NB4 (cell line): ENCODE measurements around the gene DOCK4.
"Not testable (repeated sequence)": the region's sequence is repeated elsewhere in the genome, so short reads cannot be mapped to it uniquely, and the experiment has no call there.

ENCODE experiments used
- DNase-seq: peaks from one replicate; pipeline ENCODE4 v3.0.0; 2010; ENCODE audit warnings: low read depth
- H3K4me3 ChIP-seq: one replicate; pipeline ENCODE4 v1.5.1; 2011; ENCODE audit warnings: mild to moderate bottlenecking, low read depth, low read length, moderate library complexity
- MYC ChIP-seq: IDR thresholded peaks from 2 replicates; pipeline ENCODE4 v1.6.1; 2011; ENCODE audit warnings: low read depth, low read length
- POLR2A ChIP-seq: IDR thresholded peaks from 2 replicates; pipeline ENCODE4 v1.6.1; 2011; ENCODE audit warnings: mild to moderate bottlenecking; ENCODE audit not compliant: insufficient read length; ENCODE audit errors: extremely low read depth
- TF ChIP-seq, protein P1 (sequence below): IDR thresholded peaks from one replicate; pipeline ENCODE4 v1.5.1; 2012; ENCODE audit warnings: low read depth, low read length
- TF ChIP-seq, protein P2 (sequence below): IDR thresholded peaks from 2 replicates; pipeline ENCODE4 v1.6.1; 2011; ENCODE audit warnings: low read depth, low read length

Gene DOCK4

GRCh38 chr7:112134039-112134438 is 72.2 kb downstream of the DOCK4 start:
- DNase-seq = no peak
- H3K4me3 ChIP-seq = no peak overlapping the region
- TF ChIP-seq, protein P1, sequence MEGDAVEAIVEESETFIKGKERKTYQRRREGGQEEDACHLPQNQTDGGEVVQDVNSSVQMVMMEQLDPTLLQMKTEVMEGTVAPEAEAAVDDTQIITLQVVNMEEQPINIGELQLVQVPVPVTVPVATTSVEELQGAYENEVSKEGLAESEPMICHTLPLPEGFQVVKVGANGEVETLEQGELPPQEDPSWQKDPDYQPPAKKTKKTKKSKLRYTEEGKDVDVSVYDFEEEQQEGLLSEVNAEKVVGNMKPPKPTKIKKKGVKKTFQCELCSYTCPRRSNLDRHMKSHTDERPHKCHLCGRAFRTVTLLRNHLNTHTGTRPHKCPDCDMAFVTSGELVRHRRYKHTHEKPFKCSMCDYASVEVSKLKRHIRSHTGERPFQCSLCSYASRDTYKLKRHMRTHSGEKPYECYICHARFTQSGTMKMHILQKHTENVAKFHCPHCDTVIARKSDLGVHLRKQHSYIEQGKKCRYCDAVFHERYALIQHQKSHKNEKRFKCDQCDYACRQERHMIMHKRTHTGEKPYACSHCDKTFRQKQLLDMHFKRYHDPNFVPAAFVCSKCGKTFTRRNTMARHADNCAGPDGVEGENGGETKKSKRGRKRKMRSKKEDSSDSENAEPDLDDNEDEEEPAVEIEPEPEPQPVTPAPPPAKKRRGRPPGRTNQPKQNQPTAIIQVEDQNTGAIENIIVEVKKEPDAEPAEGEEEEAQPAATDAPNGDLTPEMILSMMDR = no peak
- TF ChIP-seq POLR2A (no peak), MYC (no peak)
- TF ChIP-seq, protein P2, sequence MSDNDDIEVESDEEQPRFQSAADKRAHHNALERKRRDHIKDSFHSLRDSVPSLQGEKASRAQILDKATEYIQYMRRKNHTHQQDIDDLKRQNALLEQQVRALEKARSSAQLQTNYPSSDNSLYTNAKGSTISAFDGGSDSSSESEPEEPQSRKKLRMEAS = no peak

DNA sequence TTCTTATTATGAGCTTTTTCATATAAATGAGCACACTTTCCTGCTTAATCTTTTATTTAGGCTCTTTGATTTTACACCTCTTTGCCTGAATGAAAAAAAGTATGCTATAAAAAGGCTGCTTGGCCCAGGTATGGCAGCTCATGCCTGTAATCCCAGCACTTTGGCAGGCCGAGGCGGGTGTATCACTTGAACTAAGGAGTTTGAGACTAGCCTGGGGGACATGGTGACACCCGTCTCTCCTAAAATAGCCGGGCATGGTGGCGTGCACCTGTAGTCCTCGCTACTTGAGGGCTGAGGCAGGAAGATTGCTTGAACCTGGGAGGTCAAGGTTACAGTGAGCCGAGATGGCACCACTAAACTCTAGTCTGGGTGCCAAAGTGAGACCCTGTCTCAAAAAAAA is 72.9 kb downstream of the DOCK4 start:
- H3K4me3 ChIP-seq = no peak overlapping the region
- no peak for DNase-seq
- no peak for TF ChIP-seq MYC
- no peak for TF ChIP-seq POLR2A
- TF ChIP-seq, protein P2 = no peak
- TF ChIP-seq, protein P1 = no peak

- TF ChIP-seq, protein P1 = no peak
- no peak for DNase-seq
- no peak overlapping the region for H3K4me3 ChIP-seq
These were observed 74.0 kb downstream of the DOCK4 start for GRCh38 chr7:112132051-112132694.

- H3K4me3 ChIP-seq = no peak overlapping the region
These were observed 75.3 kb downstream of the DOCK4 start for GRCh38 chr7:112130729-112131410.

GRCh38 chr7:112129655-112130323 is 76.4 kb downstream of the DOCK4 start:
- DNase-seq = no peak
- TF ChIP-seq, protein P2 = no peak

More at GRCh38 chr7:112130729-112131410, 75.3 kb downstream of the DOCK4 start:
- DNase-seq = no peak
- TF ChIP-seq MYC = no peak

DNA sequence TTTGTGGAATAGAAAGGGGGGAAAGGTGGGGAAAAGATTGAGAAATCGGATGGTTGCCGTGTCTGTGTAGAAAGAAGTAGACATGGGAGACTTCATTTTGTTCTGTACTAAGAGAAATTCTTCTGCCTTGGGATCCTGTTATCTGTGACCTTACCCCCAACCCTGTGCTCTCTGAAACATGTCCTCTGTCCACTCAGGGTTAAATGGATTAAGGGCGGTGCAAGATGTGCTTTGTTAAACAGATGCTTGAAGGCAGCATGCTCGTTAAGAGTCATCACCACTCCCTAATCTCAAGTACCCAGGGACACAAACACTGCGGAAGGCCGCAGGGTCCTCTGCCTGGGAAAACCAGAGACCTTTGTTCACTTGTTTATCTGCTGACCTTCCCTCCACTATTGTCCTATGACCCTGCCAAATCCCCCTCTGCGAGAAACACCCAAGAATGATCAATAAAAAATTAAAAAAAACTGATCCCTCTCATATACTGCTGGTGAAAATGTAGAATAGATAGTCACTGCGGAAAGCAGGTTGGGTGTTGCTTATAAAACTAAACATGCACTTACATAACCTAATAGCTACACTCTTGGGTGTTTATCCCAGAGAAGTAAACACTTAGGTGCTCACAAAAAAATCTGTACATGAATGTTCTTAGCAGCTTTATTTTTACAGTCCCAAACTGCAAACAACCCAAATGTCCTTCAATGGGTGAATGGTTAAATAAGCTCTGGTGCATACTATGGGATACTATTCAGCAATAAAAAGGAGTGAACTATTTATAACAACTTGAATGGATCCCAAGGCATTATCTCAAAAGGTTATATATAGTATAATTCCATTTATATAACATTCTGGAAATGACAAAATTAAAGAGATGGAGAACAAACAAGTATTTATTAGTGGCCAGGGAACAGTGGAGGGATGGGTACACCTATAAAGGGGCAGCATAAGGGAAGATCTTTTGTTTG is 77.5 kb downstream of the DOCK4 start:
- DNase-seq = not testable (repeated sequence)

More at GRCh38 chr7:112129655-112130323, 76.4 kb downstream of the DOCK4 start:
- no peak overlapping the region for H3K4me3 ChIP-seq

GRCh38 chr7:112128041-112128440 is 78.2 kb downstream of the DOCK4 start:
- not testable (repeated sequence) for DNase-seq, H3K4me3 ChIP-seq

More for the DNA sequence above, 77.5 kb downstream of the DOCK4 start:
- not testable (repeated sequence) for H3K4me3 ChIP-seq
